Measurements from ENCODE around the gene RPL22.

Gene RPL22

DNA sequence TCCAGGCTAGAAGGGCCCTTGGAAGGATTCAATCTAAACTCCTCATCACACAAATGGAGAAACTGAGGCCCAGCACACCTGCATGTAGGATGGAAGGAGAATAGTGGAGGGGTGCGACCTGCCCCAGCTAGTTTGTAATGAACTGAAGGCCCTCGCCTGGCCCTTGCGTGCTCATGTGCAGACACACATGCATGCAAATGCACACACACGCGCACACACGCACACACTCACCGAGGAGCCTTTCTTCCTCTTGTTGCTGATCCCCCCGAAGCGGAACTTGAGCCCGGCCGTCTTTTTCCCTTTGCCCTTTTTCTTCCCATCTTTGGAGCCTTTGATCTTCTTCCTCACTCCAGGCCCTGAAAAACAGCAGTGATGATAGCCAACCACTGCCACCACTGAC is 47.2 kb downstream of the RPL22 start:
- DNase-seq (ENCODE audit: low spot score): no peak

DNA sequence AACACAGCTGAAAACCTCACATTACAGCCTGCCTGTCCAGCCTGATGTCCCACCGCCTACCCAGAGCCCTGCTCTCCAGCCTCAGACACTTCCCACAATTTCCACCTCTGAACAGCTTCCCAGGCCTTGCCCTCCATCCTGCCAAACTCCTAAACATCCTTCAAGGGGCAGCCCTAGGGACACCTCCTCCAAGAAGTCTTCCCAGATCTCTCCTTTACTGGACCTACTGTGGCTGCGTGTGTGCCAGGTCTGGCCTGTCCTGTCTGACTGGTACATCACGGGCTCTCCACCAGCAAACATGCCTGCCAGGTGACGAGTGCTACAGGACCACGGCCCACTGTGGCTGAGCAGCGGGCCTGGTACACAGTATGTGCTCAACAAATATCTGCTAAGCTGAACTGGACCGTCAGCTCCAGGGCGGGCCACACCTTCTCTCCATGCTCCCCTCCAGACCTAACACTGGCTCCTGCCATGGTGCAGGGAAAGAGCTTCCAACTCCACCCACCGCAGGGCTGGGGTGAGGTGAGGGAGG is 48.0 kb downstream of the RPL22 start:
- no peak for DNase-seq (ENCODE audit: low spot score)

DNA sequence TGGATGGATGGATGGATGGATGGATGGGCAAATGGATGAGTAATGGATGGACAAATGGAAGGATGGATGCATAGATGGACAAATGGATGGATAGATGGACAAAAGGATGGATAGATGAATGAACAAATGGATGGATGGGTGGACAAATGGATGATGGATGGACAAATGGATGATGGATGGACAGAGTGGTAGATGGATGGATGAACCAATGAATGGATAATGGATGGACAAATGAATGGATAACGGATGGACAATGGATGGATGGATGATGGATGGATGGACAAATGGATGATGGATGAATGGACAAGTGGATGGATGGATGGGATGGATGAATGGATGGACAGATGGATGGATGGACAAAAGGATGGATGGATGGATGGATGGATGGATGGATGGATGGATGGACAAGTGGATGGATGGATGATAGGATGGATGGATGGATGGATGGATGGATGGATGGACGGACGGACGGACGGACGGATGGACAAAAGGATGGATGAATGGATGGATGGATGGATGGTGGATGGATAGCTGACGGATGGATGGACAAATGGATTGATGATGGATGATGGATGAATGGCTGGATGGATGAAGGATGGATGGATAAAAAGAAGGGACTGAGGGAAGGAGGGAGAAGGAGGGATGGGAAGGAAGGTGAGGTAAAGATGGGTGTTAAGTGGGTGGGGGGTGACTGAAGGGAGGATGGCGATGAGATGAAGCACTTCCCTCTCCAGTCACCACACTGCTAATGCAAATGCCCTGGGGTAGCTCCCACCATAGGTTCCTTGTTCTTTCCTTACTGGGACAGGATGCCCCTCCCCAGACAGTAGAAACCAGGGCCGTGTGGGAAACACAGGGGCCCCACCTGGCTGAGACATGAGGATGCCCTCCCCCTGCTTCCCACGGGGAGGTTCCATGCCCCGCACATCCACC is 49.1 kb downstream of the RPL22 start:
- no peak for DNase-seq (ENCODE audit: low spot score)

DNA sequence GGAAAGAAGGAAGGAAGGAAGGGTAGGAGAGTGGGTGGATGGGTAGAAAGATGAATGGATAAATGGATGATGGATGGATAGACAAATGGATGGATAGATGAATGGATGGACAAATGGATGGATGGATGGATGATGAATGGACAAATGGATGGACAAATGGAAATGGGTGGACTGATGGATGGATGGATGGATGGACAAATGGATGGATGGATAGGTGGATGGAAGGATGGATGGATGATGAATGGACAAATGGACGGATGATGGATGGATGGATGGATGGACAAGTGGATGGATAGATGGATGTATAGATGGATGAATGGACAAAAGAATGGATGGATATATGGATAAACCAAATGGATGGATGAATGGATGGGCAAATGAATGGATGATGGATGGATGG is 49.8 kb downstream of the RPL22 start:
- no peak for DNase-seq (ENCODE audit: low spot score)

DNA sequence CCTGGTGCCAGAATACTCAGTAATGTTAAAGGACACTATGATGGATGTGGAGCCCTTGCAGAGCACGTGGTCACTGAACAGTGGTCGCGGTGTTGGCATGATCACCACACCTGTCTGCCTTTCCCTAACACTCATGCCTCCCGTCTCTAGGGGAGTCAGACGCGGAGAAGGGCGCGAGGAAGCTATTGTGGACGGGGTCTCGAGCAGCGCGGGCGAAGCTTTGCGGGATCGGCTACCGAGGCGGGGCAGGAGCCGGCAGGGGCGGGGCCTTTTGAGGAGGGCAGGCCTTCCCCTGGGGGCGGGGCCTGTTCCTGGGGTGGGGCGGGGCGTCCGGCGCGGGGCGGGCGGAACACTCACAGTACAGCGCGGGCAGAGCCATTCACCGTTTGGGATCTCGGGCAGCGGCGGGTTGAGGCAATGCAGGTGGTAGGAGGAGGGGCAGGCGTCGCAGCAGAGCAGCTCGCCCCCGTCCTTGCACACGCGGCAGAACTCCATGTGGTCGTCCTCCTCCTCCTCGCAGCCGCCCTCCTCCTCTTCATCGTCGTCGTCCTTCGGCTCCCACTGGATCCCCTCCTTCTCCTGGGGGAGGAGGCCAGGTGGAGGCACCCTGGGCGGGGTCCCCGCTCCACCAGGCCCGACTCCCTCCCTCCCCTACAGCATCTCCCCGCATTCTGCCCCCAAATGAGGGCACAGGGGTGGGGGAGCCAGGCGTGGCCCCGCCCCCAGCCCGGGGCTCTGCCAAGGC is 50.7 kb downstream of the RPL22 start:
- DNase-seq (ENCODE audit: low spot score): peak; percentile 52

DNA sequence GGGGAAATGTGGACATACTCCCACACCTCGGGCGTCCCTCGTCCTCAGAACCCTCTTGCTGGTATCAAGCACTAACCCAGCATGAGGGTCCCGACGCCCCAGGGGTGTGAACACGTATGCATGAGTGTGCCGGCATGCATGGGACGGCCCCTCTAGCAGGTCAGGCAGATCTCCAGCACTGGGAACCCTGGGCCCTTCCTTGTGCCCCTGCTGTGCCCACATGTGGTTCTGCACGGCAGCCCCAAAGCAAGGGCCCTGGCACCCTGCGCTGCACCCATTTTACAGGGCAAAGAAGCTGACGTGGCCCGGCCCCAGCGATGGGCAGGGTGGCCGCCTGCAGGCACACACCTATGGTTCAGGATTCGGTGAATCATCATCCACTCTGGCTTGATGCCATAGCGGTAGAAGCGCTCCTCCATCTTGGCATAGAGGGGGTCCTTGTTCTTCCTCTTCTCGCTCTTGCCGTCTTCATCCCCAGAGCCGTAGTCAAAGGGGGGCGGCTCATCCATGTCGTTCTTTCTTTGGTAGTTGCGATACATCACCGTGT is 53.5 kb downstream of the RPL22 start:
- DNase-seq (ENCODE audit: low spot score): no peak

DNA sequence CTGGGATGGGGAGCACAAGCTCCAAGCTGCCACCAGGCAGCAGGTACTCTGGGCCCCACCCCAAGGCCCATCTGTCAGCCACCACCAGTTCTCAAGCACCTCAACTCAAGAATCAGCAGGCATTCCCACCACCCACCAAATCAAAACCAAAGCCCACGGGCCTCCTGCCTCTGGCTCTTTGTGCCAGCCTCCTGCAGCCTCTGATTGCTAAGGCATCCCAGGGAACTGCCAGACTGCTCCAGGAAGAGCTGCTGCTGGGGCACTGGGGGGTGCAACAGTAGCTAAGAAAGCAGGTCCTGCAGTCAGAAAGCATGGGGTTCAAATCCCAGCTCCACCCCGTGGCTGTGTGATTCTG is 54.0 kb downstream of the RPL22 start:
- DNase-seq (ENCODE audit: low spot score): no peak

DNA sequence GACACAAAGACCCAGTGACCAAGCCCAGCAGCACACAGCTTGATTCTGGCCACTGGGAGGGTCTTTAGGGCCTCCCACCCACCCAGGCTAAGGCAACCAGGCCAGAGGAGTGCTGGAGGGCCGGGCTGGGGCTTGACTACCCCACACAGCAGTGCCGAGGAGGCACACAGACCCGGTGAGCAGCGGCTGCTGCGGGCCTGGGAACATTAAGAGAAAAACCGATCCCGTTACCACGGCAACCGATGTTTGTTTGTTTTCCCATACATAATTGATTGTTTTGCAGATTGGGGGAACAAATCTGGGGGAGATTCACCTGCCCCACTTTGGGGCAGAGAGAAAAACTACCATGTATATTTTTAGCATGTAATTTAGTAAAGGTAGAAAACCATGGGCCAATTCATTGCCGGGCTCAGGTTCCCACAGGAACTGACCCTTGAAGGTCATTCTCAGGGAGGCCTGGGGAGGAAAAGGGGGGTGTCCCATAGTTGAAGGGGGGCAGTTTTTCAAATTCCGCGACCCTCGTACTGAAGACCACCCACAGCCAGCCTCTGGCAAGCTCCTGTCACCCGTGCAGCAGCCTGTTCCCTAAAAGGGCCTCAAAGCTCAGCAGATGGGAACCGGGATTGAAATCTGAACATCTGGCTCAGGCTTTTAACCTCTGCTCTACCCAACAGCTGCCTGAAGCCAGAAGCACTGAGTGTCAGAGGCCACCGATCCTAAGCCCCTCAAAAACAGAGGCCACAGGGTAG is 54.6 kb downstream of the RPL22 start:
- DNase-seq (ENCODE audit: low spot score): no peak

DNA sequence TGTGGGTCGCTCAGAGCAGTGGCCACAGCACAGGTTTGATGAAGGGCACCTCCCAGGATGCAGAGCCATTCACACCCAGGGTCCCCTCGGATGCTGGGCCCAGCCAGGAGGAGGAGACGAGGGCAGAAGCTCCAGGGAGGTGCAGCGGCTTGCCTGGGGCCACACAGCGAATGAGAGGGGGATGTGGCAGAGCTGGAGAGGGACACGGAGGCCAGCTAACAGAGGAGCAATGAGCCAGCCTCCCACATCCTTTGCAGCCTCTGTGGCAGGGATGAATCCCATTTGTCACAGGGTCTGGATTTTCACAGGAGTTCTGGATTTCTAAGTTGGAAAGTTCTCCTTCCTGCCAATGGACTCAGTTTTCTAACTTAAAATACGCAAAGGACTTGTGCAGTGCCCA is 55.2 kb downstream of the RPL22 start:
- no peak for DNase-seq (ENCODE audit: low spot score)

DNA sequence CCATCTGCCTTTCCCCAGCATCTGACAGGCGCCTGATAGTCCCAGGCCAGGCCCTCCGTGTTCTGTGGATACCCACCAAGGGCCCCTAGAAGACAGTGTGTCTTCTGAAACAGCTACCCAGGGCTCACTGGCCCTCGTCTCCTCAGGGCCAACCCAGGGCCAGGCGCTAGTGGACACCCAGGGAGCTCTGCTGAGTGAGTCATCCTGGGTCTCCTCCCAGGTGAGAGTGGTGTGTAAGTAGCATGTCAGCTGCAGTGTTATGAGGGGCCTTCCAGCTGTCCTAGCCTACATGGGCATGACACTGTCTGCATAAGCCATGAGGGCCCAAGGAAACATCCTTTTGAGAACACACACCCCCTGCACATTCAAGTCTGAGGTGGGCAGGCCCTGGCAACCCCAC is 56.0 kb downstream of the RPL22 start:
- DNase-seq (ENCODE audit: low spot score): no peak

DNA sequence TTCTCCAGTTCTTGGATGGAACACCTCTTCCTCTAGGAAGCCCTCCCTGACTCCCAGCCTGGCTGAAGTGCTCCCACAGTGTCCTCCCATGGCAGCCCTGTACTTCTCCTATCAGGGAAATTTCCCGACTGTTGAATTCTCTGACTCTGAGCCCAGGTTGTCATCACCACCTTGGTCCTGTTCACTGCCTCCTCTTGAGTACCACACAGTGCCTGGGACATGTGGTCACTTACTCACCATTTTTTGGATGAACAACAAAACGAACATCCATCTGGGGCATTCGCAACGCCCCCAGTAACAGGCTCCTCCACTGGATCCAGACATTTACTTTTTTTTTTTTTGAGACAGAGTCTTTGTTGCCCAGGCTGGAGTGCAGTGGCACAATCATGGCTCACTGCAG is 56.7 kb downstream of the RPL22 start:
- no peak for DNase-seq (ENCODE audit: low spot score)

DNA sequence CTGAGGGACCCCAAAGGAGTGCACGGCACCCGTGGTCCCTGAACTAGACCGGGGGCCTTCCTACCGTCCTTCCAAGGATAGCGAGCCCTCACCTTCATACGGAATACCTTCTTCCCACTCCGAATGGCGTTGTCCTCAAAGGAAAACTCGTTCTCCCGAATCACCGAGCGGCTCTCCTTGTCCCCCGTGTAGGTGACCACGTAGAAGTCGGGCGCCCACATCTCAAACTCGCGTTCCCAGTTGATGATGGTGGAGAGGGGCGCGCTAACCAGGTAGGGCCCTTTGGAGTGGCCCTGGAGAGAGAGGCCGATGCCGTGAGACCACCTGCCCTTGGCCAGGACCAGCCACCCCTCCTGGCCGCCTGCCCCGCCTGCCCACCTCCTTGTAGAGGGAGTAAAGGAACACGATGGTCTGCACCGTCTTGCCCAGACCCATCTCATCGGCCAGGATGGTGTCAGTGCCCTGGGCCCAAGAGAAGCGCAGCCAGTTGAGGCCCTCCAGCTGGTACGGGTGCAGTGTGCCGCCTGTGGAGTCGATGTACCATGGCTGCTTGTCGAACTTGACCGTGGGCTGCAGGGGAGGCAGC is 57.3 kb downstream of the RPL22 start:
- DNase-seq (ENCODE audit: low spot score): no peak

DNA sequence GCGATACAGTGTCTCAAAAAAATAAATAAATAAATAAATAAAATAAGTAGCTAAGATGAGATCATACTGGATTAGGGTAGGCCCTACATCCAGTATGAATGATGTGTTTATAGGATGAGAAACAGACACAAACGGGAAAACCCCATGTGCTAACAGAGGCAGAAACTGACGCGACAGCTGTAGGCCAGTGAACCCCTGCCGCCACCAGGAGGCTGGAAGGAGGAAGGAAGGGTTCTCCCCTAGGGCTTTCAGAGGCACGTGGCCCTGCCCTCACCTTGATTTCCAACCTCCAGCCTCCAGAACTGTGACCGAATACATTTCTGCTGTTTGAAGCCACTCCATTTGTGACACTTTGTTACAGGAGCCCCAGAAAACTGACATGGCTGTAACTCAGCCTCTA is 57.8 kb downstream of the RPL22 start:
- no peak for DNase-seq (ENCODE audit: low spot score)

DNA sequence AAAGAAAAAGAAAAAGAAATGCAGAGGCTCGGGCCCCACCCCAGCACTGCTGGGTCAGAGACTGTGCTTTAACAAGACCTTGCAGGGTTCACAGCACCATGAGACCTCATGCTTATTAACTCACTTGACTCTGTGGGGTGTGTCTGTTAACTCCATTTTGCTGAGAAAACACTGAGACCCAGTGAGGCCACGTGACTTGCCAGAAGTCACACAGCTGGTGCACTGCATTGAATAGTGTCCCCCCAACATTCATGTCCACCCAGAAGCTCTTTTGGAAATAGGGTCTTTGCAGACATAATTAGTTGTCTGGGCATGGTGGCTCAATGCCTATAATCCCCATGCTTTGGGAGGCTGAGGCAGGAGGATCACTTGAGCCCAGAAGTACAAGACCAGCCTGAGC is 59.0 kb downstream of the RPL22 start:
- DNase-seq (ENCODE audit: low spot score): no peak

DNA sequence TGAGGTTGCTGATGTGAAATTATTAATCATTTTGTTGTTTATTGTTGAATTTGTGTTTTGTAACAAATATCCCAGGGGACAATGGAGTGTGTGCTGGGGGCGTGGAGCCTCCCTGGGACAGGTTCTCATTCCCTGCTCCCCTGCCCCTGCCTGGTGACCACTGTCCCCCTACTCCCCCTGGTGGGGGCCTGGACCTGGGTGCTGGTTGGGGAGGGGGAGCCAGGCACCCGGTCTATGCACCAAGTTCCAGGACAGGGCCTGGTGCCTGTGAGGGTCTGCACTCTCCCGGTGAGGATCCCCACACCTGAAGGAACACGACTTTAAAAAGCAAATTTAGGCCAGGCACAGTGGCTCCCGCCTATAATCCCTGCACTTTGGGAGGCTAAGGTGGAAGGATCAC is 61.6 kb downstream of the RPL22 start:
- DNase-seq (ENCODE audit: low spot score): no peak

DNA sequence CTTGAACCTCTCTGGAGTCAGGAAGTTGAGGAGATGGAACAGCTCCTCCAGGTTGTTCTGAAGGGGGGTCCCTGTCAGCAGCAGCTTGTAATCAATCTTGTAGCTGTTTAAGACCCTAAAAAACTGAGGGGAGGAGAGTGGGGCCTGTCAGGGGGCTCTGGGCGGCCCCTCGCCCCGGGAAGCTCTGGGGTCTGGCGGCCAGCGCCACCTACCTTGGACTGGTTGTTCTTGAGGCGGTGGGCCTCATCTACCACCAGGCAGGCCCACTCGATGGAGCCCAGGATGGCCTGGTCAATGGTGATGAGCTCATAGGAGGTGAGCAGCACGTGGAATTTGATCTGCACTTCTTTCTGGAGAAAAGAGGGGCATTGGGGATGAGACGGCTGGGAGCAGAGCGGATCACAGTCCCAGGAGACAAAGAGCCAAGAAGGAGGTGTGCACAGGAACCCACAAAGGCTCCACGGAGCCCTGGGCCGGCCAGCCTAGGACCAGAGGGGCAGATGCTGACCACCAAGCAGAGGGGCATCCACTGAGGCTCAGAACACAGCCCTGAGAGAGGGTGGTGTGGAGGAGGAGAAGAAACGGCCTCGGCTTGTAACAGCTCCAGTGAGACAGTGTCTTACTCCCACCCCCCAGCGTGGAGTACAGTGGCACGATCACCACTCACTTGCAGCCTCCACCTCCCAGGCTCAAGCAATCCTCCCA is 62.7 kb downstream of the RPL22 start:
- DNase-seq (ENCODE audit: low spot score): no peak

Data from COLO829 (cell line).